ENCODE results near the gene IRF7.

DNA sequence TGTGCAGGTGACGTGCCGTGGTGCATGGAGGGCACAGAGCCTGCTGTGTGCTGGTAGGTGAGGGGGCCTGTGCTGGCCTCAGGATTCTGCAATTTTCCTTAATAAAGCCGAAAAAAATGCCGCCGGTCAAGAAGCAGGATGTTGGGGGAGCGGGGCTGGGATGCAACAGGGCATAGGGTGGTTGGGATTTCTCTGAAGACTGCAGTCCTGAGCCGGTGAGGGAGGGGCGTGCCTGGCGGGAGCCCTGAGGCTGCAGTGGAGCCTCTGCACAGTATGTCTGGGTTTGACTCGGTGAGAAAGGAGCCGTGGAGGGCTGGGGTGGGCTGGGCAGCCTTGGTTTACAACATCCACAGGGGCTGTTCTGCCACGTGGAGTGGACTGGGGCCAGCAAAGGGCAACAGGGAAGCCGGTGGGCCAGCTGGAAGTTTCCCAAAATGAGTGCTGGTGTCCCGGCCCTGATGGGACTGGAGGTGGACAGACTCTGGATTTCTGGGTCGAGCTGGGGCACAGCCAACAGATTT, 7.7 kb upstream of the IRF7 start:
- TF ChIP-seq, protein P1, sequence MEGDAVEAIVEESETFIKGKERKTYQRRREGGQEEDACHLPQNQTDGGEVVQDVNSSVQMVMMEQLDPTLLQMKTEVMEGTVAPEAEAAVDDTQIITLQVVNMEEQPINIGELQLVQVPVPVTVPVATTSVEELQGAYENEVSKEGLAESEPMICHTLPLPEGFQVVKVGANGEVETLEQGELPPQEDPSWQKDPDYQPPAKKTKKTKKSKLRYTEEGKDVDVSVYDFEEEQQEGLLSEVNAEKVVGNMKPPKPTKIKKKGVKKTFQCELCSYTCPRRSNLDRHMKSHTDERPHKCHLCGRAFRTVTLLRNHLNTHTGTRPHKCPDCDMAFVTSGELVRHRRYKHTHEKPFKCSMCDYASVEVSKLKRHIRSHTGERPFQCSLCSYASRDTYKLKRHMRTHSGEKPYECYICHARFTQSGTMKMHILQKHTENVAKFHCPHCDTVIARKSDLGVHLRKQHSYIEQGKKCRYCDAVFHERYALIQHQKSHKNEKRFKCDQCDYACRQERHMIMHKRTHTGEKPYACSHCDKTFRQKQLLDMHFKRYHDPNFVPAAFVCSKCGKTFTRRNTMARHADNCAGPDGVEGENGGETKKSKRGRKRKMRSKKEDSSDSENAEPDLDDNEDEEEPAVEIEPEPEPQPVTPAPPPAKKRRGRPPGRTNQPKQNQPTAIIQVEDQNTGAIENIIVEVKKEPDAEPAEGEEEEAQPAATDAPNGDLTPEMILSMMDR (IDR thresholded peaks at IDR 0.05), result no peak
- TF ChIP-seq EP300 (IDR thresholded peaks at IDR 0.05) (no peak), POLR2A (IDR thresholded peaks at IDR 0.05) (no peak)

Measured in tibial nerve (tissue), 4 donors.